H9 (cell line): ENCODE data around the gene SLC4A9. TPM values are rescaled to one million over a fixed set of nuclear protein-coding genes. Genes with fewer than 3 reads are reported as not detected.

Experiments
- DNase-seq: peaks from one replicate; pipeline ENCODE4 v3.0.0-alpha.2; 2017
- H2AFZ ChIP-seq: one replicate; pipeline ENCODE4 v1.6.1; 2013; ENCODE audit warnings: mild to moderate bottlenecking, low read length, control low read depth, moderate library complexity
- H2AK5ac ChIP-seq: 2 replicates; pipeline ENCODE4 v1.6.1; 2013; ENCODE audit warnings: low read length, control low read depth, mixed read lengths; ENCODE audit not compliant: insufficient read length
- H2BK120ac ChIP-seq: one replicate; pipeline ENCODE4 v1.6.1; 2013; ENCODE audit warnings: low read depth, mild to moderate bottlenecking, low read length, control low read depth, inconsistent platforms; ENCODE audit not compliant: poor library complexity, severe bottlenecking
- H2BK12ac ChIP-seq: 2 replicates; pipeline ENCODE4 v1.6.1; 2013; ENCODE audit warnings: low read length, control low read depth, mixed read lengths, low read depth; ENCODE audit not compliant: insufficient read length
- H2BK15ac ChIP-seq: 2 replicates; pipeline ENCODE4 v1.6.1; 2013; ENCODE audit warnings: low read depth, low read length, control low read depth
- H2BK20ac ChIP-seq: one replicate; pipeline ENCODE4 v1.6.1; 2013; ENCODE audit warnings: low read depth, mild to moderate bottlenecking, low read length, control low read depth, inconsistent platforms; ENCODE audit not compliant: poor library complexity, severe bottlenecking
- H2BK5ac ChIP-seq: 2 replicates; pipeline ENCODE4 v1.6.1; 2013; ENCODE audit warnings: low read length, control low read depth, mixed read lengths; ENCODE audit not compliant: insufficient read length
- H3K14ac ChIP-seq: 2 replicates; pipeline ENCODE4 v1.6.1; 2013; ENCODE audit warnings: low read length, control low read depth; ENCODE audit not compliant: insufficient read depth
- H3K18ac ChIP-seq: 2 replicates; pipeline ENCODE4 v1.6.1; 2013; ENCODE audit warnings: low read depth, mild to moderate bottlenecking, mixed read lengths, low read length, control low read depth; ENCODE audit not compliant: insufficient read length
- H3K23ac ChIP-seq: 2 replicates; pipeline ENCODE4 v1.6.1; 2013; ENCODE audit warnings: low read length, control low read depth, mixed read lengths, low read depth; ENCODE audit not compliant: insufficient read length
- H3K23me2 ChIP-seq: 2 replicates; pipeline ENCODE4 v1.6.1; 2013; ENCODE audit warnings: low read depth, mild to moderate bottlenecking, mixed read lengths, low read length, control low read depth; ENCODE audit not compliant: insufficient read length, poor library complexity, severe bottlenecking
- H3K27ac ChIP-seq: 2 replicates; pipeline ENCODE4 v1.5.1; 2013; ENCODE audit warnings: low read length, control low read depth, mixed read lengths, low read depth; ENCODE audit not compliant: insufficient read length
- H3K27me3 ChIP-seq: 2 replicates; pipeline ENCODE4 v1.6.1; 2013; ENCODE audit warnings: low read length, control low read depth, inconsistent platforms; ENCODE audit not compliant: insufficient read depth
- H3K4ac ChIP-seq: 2 replicates; pipeline ENCODE4 v1.6.1; 2013; ENCODE audit warnings: low read depth, mild to moderate bottlenecking, control low read depth, inconsistent platforms, low read length, moderate library complexity
- H3K4me1 ChIP-seq: 2 replicates; pipeline ENCODE4 v1.6.1; 2013; ENCODE audit warnings: low read length, control low read depth, inconsistent platforms; ENCODE audit not compliant: insufficient read depth
- H3K4me2 ChIP-seq: 2 replicates; pipeline ENCODE4 v1.6.1; 2013; ENCODE audit warnings: low read length, control low read depth, mixed read lengths; ENCODE audit not compliant: insufficient read length, insufficient read depth
- H3K56ac ChIP-seq: 2 replicates; pipeline ENCODE4 v1.6.1; 2013; ENCODE audit warnings: low read depth, mild to moderate bottlenecking, mixed read lengths, low read length, control low read depth; ENCODE audit not compliant: insufficient read length
- H3K79me1 ChIP-seq: 2 replicates; pipeline ENCODE4 v1.6.1; 2013; ENCODE audit warnings: low read depth, mild to moderate bottlenecking, moderate library complexity, low read length, control low read depth, inconsistent platforms; ENCODE audit not compliant: insufficient read depth, poor library complexity, severe bottlenecking
- H3K79me2 ChIP-seq: 2 replicates; pipeline ENCODE4 v1.6.1; 2013; ENCODE audit warnings: low read length, control low read depth, inconsistent platforms; ENCODE audit not compliant: insufficient read depth
- H3K9ac ChIP-seq: 2 replicates; pipeline ENCODE4 v1.6.1; 2013; ENCODE audit warnings: low read length, control low read depth, mixed read lengths; ENCODE audit not compliant: insufficient read length; ENCODE audit errors: extremely low read depth
- H3K9me3 ChIP-seq: one replicate; pipeline ENCODE4 v1.6.1; 2013; ENCODE audit warnings: low read depth, low read length, inconsistent platforms; ENCODE audit not compliant: control insufficient read depth
- H3T11ph ChIP-seq: one replicate; pipeline ENCODE4 v1.6.1; 2013; ENCODE audit warnings: mild to moderate bottlenecking, low read length, control low read depth, inconsistent platforms
- H4K20me1 ChIP-seq: one replicate; pipeline ENCODE4 v1.6.1; 2013; ENCODE audit not compliant: control insufficient read depth, insufficient read length, insufficient read depth
- H4K5ac ChIP-seq: 2 replicates; pipeline ENCODE4 v1.6.1; 2013; ENCODE audit warnings: low read depth, mild to moderate bottlenecking, mixed read lengths, low read length, control low read depth; ENCODE audit not compliant: insufficient read length
- H4K8ac ChIP-seq: replicated peaks from 2 replicates; pipeline ENCODE4 v1.6.1; 2013; ENCODE audit warnings: low read length, control low read depth, mixed read lengths, low read depth; ENCODE audit not compliant: insufficient read length
- H4K91ac ChIP-seq: 2 replicates; pipeline ENCODE4 v1.6.1; 2013; ENCODE audit warnings: low read depth, mild to moderate bottlenecking, moderate library complexity, mixed read lengths, low read length, control low read depth; ENCODE audit not compliant: insufficient read length
- H3K27ac Mint-ChIP-seq, 3 experiments: 2 replicates in 2 of 3; 3 replicates in 1 of 3; pipeline ENCODE4 v1.8.0; 2020 to 2021; ENCODE audit warnings: mixed read lengths in 3 of 3, mild to moderate bottlenecking in 1 of 3, moderate library complexity in 1 of 3
- H3K27me3 Mint-ChIP-seq: 2 replicates; pipeline ENCODE4 v1.8.0; 2021; ENCODE audit warnings: low read depth, mild to moderate bottlenecking, moderate library complexity, mixed read lengths
- H3K36me3 Mint-ChIP-seq, 3 experiments: 2 replicates in 2 of 3; 3 replicates in 1 of 3; pipeline ENCODE4 v1.8.0; 2020 to 2021; ENCODE audit warnings: low read depth in 3 of 3, mixed read lengths in 3 of 3; ENCODE audit not compliant: insufficient read depth in 1 of 3
- H3K4me1 Mint-ChIP-seq, 2 experiments: 2 replicates each; pipeline ENCODE4 v1.8.0; 2020; ENCODE audit warnings: mixed read lengths in 2 of 2
- H3K4me3 Mint-ChIP-seq, 2 experiments: 2 replicates in 1 of 2; 3 replicates in 1 of 2; pipeline ENCODE4 v1.8.0; 2020 to 2021; ENCODE audit warnings: mild to moderate bottlenecking in 2 of 2, mixed read lengths in 2 of 2, moderate library complexity in 1 of 2
- H3K9me3 Mint-ChIP-seq, 2 experiments: 2 replicates in 1 of 2; 3 replicates in 1 of 2; pipeline ENCODE4 v1.8.0; 2020; ENCODE audit warnings: mild to moderate bottlenecking in 2 of 2, mixed read lengths in 2 of 2, moderate library complexity in 1 of 2
- CTCF ChIP-seq: fragments of 200-600 bp; sonication (generic); conservative IDR thresholded peaks from 3 replicates; pipeline ENCODE4 v1.8.0; 2021; ENCODE audit warnings: antibody characterized with exemption, mild to moderate bottlenecking
- WGBS: extraction: QIAGEN DNeasy Blood & Tissue Kit; methylation state at CpG from one replicate; pipeline ENCODE4 v1.1.7; 2013; ENCODE audit warnings: missing lambda C conversion rate, low lambda C conversion rate, mixed read lengths; ENCODE audit not compliant: insufficient read length; ENCODE audit errors: extremely low coverage; 5-methylcytosine and 5-hydroxymethylcytosine counted together
- total RNA-seq: library from RNA; stranded (reverse); gene quantifications from 2 replicates; pipeline ENCODE4 v1.2.1, GENCODE V29; 2021

The SLC4A9 gene
- total RNA-seq, 1 experiment from 2014 or later: 0.07 TPM

DNA sequence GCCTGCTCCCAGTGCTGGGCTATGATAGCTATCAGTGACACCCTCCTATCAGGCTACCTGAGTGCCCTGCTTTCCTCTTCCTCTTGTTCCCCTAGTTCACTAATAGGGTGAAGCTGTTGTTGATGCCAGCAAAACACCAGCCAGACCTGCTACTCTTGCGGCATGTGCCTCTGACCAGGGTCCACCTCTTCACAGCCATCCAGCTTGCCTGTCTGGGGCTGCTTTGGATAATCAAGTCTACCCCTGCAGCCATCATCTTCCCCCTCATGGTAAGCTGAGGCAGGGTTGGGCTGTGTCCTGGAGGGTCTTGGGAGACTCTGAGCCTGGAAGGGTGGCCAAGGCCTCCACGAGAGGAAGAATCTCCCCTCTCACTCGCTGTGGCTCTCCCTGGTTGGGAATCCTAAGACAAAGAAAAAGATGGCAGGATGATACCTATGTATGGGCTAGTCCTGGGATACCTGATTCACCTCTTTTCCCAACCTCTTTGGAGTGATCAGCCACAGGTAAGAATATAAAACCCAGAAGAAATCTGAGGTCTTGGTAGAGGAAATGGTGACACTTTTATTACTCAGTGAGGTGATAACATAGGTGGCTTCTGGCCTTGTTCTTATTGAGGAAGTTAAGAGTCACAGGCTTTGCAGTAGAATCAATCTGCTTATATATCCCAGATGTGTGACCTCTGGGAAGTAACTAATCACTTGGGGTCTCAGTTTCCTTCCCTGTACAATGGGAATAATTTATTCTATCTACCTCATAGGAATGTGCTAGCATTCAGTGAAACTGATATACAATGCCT, 11.6 kb downstream of the SLC4A9 start:
- H4K5ac ChIP-seq: no peak overlapping the region
- Mint-ChIP-seq H3K36me3 (no peaks in the 10 kb centered on the region), H3K9me3 (no peaks in the 10 kb centered on the region), H3K4me1 (peaks cover 10 to 16% of the 10 kb centered on the region in 2 experiments), H3K27me3 (peaks cover 4% of the 10 kb centered on the region; the same call in 1 of the 2 replicates), H3K4me3 (no peak overlapping the region), H3K27ac (no peak overlapping the region)
- no peak overlapping the region for H2AFZ ChIP-seq
- no peak overlapping the region for H3K18ac ChIP-seq
- no peaks in the 10 kb centered on the region for H3K23me2 ChIP-seq
- no peak overlapping the region for H2BK15ac ChIP-seq
- no peaks in the 10 kb centered on the region; the same call in 1 of the 2 replicates for H3K4me1 ChIP-seq
- H3K4ac ChIP-seq: no peak overlapping the region
- H3K14ac ChIP-seq: no peak overlapping the region
- TF ChIP-seq CTCF: no peak
- H3K27ac ChIP-seq: no peak overlapping the region
- no peaks in the 10 kb centered on the region for H3K79me1 ChIP-seq
- no peak overlapping the region for H4K8ac ChIP-seq
- no peaks in the 10 kb centered on the region for H3K27me3 ChIP-seq
- no peak overlapping the region for H2BK12ac ChIP-seq
- no peak overlapping the region for H2BK120ac ChIP-seq
- no peak for DNase-seq
- H2BK20ac ChIP-seq: no peak overlapping the region
- H3K79me2 ChIP-seq: no peaks in the 10 kb centered on the region
- no peak overlapping the region for H3K23ac ChIP-seq
- no CpG with 5 or more reads among the region's 3 CpGs for WGBS
- no peak overlapping the region for H4K91ac ChIP-seq
- H2AK5ac ChIP-seq: no peak overlapping the region
- no peak overlapping the region for H3T11ph ChIP-seq
- no peak overlapping the region for H2BK5ac ChIP-seq
- H4K20me1 ChIP-seq: no peaks in the 10 kb centered on the region
- no peak overlapping the region for H3K9ac ChIP-seq
- no peak overlapping the region for H3K56ac ChIP-seq
- H3K4me2 ChIP-seq: no peak overlapping the region
- H3K9me3 ChIP-seq: no peaks in the 10 kb centered on the region
